GM13976 (cell line): ENCODE data around the gene KANSL1.

Experiments
- DNase-seq: peaks from one replicate; pipeline ENCODE4 v3.0.0; 2012; ENCODE audit warnings: low spot score
- CTCF ChIP-seq: IDR thresholded peaks from 2 replicates; pipeline ENCODE4 v1.5.1; 2012; ENCODE audit warnings: borderline replicate concordance, mild to moderate bottlenecking; ENCODE audit not compliant: insufficient read depth; ENCODE audit errors: extremely low read depth, missing control alignments, control extremely low read depth
- in situ Hi-C: fragments of 300-500 bp; cut with MboI; formaldehyde crosslinking; loops from one replicate; pipeline ENCODE4 v1.12.0; 2022; ENCODE audit warnings: low sequenced_read_pairs, mixed read lengths, inconsistent platforms; ENCODE audit not compliant: unreplicated experiment

The KANSL1 gene

GRCh38 chr17:46128453-46128852 is 64.8 kb downstream of the KANSL1 start:
- no peak for DNase-seq
- no peak for TF ChIP-seq CTCF
- in situ Hi-C loops, result no loop called here

- TF ChIP-seq CTCF, result no peak
- in situ Hi-C loops, result no loop called here
- no peak for DNase-seq
Measured at GRCh38 chr17:46127524-46127923, 65.7 kb downstream of the KANSL1 start.

- TF ChIP-seq CTCF, result no peak
- in situ Hi-C loops, result no loop called here
- no peak for DNase-seq
Measured at GRCh38 chr17:46126840-46127239, 66.4 kb downstream of the KANSL1 start.

GRCh38 chr17:46125831-46126230 is 67.4 kb downstream of the KANSL1 start:
- no peak for TF ChIP-seq CTCF
- DNase-seq, result no peak
- in situ Hi-C loops, result no loop called here

GRCh38 chr17:46124695-46125592 is 68.3 kb downstream of the KANSL1 start:
- no peak for TF ChIP-seq CTCF
- in situ Hi-C loops, result no loop called here
- DNase-seq, result no peak

DNA sequence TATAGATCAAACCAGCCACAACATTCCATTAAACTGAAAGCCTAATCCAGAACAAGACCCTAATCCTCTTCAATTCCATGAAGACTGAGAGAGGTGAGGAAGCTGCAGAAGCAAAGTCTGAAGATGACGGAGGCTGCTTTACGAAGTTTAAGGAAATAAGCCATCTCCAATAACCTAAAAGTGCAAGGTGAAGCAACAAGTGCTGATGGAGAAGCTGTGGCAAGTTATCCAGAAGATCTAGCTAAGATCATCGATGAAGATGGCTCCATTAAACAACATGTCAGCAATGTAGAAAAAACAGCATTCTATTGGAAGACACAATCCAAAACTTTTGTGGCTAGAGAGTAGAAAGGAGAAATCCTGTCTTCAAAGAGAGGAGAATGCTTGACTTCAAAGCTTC is 69.6 kb downstream of the KANSL1 start:
- DNase-seq, result no peak
- in situ Hi-C loops, result no loop called here
- TF ChIP-seq CTCF, result no peak
